ENCODE measurements around the gene CLTB.

Gene CLTB

GRCh38 chr5:176353533-176353932 lies 62.8 kb downstream of the CLTB start:
- Histone ChIP-seq H3K36me3 (replicated peaks) (peaks cover 48% of the 10 kb centered on the region), H3K27me3 (replicated peaks) (no peaks in the 10 kb centered on the region), H3K27ac (no peak overlapping the region), H3K4me3 (ENCODE audit: low read depth, low read length) (no peak overlapping the region)
- no peak for TF ChIP-seq CTCF (IDR thresholded peaks at IDR 0.05; ENCODE audit: low read depth, low read length, missing control alignments)
- DNase-seq = no peak
- in situ Hi-C loops (cut with HindIII; ENCODE audit: low pct_ligation_motif_present, low sequenced_read_pairs) = no loop called here

- no peak for TF ChIP-seq CTCF (IDR thresholded peaks at IDR 0.05; ENCODE audit: low read depth, low read length, missing control alignments)
- in situ Hi-C loops (cut with HindIII; ENCODE audit: low pct_ligation_motif_present, low sequenced_read_pairs) = no loop called here
- Histone ChIP-seq H3K4me3 (ENCODE audit: low read depth, low read length) (no peak overlapping the region), H3K27ac (no peak overlapping the region), H3K27me3 (replicated peaks) (no peaks in the 10 kb centered on the region), H3K36me3 (replicated peaks) (peaks cover 56% of the 10 kb centered on the region)
- DNase-seq = no peak
These were observed 64.0 kb downstream of the CLTB start for GRCh38 chr5:176352116-176352878.

GRCh38 chr5:176350416-176350815 lies 65.9 kb downstream of the CLTB start:
- in situ Hi-C loops (cut with HindIII; ENCODE audit: low pct_ligation_motif_present, low sequenced_read_pairs) = no loop called here

GRCh38 chr5:176342766-176343458 lies 73.4 kb downstream of the CLTB start:
- no peak for DNase-seq
- Histone ChIP-seq H3K4me3 (ENCODE audit: low read depth, low read length) (no peak overlapping the region), H3K27me3 (replicated peaks) (no peaks in the 10 kb centered on the region), H3K36me3 (replicated peaks) (peaks cover 32% of the 10 kb centered on the region), H3K27ac (no peak overlapping the region)
- in situ Hi-C loops (cut with HindIII; ENCODE audit: low pct_ligation_motif_present, low sequenced_read_pairs) = no loop called here
- TF ChIP-seq CTCF (IDR thresholded peaks at IDR 0.05; ENCODE audit: low read depth, low read length, missing control alignments) = no peak

More at GRCh38 chr5:176350416-176350815, 65.9 kb downstream of the CLTB start:
- H3K27me3 ChIP-seq (replicated peaks) = no peaks in the 10 kb centered on the region
- TF ChIP-seq CTCF (IDR thresholded peaks at IDR 0.05; ENCODE audit: low read depth, low read length, missing control alignments) = no peak
- H3K36me3 ChIP-seq (replicated peaks) = peaks cover 64% of the 10 kb centered on the region
- H3K27ac ChIP-seq = no peak overlapping the region
- no peak overlapping the region for H3K4me3 ChIP-seq (ENCODE audit: low read depth, low read length)
- DNase-seq = no peak
